GM21360 (cell line): Measurements from ENCODE around the gene CPEB4.

Experiments used
- ATAC-seq: cut with Tn5 transposase; IDR thresholded peaks from one replicate; pipeline ENCODE4 v1.9.1; 2021; ENCODE audit warnings: mild to moderate bottlenecking, moderate library complexity; ENCODE audit not compliant: unreplicated experiment

CPEB4 gene

GRCh38 chr5:173858670-173859407 lies 29.3 kb upstream of the CPEB4 start:
- ATAC-seq: no peak

GRCh38 chr5:173859408-173860159 lies 28.6 kb upstream of the CPEB4 start:
- ATAC-seq: no peak

DNA sequence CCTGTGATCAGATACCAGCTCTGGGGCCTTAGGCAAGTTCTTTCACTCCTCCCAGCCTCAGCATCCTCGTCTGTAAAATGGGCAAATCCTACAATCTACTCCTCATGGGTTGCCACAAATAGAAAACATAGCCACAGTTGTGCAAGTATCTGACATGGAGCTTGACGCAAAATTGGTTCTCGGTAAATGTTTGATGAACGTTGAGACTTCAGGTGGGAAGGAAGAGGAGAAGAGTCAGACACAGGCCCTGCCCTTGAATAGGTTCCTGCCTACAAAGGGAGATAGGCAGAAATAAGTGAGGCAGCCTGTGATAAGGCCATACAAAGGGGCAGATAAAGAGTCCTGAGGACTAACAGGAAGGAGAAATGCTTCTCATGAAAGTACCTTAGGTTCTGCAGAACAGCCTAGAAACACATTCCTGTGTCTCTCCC lies 26.1 kb upstream of the CPEB4 start:
- no peak for ATAC-seq

DNA sequence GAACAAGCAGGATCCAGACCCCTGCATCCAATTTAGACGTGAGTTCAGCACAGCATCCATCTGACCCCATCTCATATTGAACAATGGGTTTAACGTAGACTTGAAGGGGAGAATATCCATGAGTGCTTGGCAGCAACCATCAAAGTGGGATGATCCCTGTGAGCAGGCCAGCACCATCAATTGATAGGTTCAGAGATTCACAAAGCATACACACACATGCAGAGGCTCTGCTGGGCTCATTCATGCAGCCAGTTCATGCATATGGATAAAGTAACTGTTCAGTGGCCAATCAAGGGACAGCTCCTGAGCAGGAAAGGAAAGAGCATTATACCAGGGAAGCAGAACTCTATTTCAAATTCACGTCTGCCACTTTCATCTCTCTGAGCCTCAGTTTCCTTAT lies 24.8 kb upstream of the CPEB4 start:
- no peak for ATAC-seq

- ATAC-seq: no peak
Observed at GRCh38 chr5:173864126-173865050, 23.8 kb upstream of the CPEB4 start.

DNA sequence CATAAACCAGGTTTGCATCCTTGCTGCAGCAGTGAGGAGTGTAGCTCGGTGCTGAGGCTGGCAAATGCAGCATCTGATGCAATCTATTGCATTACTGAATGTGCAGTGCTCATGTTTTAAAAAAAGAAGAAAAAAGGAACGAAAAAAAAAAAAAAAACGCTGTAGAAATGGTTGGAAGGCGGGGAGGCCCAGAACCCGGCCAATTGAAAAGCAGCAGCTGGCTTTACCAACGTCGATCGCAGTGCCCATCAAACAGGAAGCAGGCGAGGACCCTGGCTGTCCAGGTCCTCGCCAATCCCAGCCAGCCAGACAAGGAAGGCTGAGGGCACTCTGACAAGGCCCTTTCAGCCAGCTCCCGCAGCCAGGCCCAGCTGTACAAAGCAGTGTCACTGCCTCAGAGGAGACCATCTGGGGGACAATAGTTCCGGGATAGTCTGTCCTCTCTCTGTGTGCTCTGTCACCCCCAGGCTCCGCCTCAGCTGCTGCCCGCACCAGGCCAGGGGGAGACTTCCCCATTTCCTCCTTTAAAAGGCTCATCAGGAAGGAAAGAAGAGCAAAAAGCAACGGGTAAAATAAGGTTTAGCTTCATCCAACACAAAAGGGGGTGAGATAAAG lies 21.8 kb upstream of the CPEB4 start:
- ATAC-seq: no peak

GRCh38 chr5:173866858-173867679 lies 21.1 kb upstream of the CPEB4 start:
- ATAC-seq: no peak

DNA sequence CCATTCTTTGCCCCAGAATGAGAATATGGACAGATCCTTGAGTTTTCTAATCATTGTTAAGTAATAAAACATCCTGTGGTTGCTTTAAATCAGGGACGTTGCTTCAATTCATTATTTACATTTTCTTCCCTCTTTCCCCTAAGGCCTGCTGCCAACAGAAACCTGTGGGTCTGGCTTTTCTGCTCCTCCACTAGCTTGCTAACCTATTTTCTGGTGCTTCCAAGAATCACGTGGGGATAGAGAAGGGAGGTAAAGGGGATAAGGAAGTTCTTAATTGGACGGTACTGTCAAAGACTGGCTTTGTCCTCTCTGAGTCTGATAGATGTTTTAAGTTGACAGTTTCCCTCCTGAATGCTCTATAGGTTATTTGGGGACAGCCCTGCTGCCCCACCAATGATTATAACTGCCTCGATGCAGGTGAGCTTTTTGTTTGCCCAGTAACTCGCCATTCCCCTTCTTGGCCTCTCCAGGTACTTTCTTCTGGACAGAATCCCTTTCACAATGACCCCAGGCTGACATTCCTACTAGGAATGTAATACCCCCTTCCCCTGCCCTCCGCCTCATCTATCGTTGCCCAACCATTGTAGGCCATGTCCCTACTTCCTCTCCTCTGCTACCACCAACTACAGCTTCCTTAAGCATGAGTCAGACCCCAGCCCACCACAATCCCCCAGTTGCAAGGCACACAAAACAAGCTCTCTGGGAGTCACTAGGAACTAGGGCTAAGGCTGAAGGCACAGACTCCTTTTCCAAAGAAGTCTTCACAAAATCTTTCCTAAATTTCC lies 19.9 kb upstream of the CPEB4 start:
- ATAC-seq: no peak

DNA sequence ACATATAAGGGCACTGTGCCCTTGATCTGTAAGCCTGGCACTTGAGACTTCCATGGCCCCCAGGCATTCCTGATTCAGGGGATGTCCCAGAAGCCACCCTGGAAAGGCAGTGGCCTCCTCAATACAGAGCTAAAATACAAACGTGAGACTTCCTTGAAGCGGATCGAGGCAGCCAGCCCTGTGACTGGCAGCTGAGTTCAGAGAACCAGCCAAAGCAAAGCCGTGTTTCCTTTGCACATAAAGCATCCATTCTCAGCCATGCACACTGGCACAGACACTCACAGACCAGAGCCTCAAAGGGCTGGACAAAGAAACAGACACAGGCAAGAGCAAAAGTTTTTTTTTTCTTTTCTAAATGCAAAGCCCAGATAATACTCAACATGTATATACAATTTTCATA lies 18.8 kb upstream of the CPEB4 start:
- ATAC-seq: no peak

DNA sequence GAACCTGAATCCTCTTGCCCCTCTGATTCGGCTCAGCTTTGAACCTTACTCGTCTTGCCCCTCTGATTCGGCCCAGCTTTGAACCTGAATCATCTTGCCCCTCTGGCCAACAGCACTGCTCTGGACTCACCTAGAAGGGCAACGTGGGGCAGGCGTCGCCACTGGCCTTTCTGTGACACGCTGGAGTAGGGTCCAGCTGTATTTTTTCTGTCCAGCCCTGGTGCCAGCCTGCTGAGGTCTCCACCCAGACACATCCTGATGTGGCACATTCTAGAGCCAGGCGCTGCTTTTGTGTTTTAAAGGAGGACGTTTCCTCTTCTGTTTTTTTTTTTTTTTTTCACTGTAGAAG lies 15.2 kb upstream of the CPEB4 start:
- no peak for ATAC-seq

DNA sequence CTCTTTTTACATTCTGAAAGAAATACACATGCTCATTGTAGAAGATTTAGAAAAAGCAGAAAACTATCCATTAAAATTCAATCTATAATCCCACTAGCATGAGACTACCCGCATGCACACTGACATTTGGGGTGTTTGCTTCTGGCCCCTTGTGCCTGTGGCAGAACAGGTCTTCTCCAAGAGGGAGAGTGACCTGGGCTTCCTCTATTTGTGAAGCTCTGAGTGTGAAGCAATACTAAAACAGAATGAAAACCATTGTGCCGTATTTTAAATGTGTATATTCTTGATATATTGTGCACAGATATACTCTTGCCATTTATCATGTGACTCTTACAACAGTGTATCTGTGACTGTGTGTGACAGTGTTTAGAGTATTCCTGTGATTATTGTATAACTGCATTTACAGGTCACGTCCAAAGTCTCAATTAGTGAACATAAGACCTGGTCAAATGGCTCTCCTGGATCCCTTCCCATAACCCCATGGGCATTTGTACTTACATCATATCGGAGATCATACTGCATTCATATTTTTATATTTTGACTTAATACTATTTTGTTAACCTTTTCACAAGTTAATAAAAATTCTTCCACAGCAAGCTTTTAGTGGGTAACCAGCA lies 14.7 kb upstream of the CPEB4 start:
- ATAC-seq: no peak

GRCh38 chr5:173875189-173875588 lies 13.0 kb upstream of the CPEB4 start:
- ATAC-seq: no peak

GRCh38 chr5:173878224-173878967 lies 9.8 kb upstream of the CPEB4 start:
- no peak for ATAC-seq

DNA sequence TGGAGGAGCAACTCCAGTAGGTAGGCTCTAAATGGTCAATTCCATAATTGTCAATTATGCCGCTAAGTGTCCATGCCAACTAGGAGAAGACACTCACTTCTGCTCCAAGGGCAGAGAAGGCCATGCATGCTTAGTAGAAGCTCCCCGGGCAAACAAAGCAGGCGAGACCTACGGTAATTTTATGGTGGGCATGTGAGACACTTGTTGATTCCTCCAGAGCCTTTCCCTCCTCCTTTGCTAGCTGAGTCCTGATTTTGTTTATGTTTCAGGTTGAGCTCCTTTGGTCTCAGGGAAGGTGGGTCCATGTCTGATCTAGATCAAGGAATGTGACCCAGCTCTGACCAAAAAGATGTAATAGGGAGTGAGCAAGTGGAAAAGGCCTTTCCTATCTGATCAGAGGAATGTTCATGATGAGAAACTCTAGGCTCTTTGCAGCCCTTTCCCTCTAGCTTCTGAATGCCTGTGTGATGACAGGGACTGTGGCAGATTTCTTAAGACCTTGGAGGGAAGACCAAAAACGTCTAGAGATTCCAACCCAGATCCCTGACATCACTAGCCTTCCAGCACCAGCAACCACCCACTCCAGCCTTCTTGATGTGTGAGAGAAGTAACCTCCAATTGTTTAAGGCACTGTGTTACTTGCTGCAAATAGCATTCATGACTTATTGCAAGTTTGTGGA lies 7.7 kb upstream of the CPEB4 start:
- no peak for ATAC-seq

DNA sequence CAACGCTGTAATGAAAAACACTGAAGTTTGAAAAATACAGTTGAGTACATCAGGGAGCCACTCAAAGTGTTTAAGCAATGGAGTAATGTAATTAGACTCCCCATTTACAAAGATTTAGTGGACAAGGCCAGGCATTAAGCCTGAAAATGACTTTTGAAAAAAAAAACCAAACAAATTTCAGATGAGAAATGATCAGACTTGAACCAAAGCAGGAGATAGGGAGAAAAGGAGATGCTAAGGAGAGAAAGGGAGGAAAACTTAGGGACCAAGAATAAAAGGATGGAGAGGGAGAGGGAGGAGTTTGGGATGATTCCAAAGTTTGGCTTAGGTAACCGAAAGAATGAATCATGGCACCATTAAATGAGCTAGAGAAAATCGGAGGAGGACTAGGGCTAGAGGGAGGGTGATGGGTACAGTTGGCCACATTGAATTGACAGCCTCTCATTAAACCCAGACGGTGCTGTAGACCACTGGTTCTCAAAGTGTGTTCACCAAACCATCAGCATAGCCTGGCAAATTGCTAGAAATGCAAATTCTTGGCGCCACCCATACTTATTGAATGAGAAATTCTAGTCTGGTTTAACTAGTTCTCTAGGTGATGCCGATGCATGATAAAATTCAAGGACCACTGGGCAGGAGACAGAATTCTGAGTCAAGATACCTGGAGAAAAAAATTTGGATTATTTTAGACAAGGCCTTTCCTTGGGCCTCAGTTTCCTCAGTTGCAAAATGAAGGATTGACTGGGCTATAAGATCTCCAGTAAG lies 6.2 kb upstream of the CPEB4 start:
- ATAC-seq: no peak

DNA sequence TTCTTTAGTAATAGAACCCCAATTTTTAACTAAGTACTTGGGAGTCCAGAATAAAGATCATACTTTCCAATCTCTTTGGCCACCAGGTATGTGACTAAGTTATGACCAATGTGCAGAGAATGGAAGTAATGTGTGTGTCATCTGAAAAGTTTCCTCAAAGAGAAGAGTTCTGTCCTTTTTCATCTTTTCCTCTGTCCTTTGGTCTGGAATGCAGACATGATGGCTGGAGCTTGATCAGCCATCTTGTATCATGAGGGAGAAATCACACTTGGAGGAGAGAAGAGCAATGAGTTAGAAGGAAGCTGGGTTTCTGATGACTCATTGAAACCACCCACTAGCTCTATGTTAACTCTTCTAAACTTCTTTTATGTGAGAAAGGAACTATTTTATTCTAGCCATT lies 5.5 kb upstream of the CPEB4 start:
- no peak for ATAC-seq

GRCh38 chr5:173883347-173883924 lies 4.7 kb upstream of the CPEB4 start:
- no peak for ATAC-seq
